Measurements from ENCODE around the gene CARMIL3.
"Not testable (repeated sequence)": the region's sequence is repeated elsewhere in the genome, so short reads cannot be mapped to it uniquely, and the experiment has no call there.

Gene CARMIL3, protein sequence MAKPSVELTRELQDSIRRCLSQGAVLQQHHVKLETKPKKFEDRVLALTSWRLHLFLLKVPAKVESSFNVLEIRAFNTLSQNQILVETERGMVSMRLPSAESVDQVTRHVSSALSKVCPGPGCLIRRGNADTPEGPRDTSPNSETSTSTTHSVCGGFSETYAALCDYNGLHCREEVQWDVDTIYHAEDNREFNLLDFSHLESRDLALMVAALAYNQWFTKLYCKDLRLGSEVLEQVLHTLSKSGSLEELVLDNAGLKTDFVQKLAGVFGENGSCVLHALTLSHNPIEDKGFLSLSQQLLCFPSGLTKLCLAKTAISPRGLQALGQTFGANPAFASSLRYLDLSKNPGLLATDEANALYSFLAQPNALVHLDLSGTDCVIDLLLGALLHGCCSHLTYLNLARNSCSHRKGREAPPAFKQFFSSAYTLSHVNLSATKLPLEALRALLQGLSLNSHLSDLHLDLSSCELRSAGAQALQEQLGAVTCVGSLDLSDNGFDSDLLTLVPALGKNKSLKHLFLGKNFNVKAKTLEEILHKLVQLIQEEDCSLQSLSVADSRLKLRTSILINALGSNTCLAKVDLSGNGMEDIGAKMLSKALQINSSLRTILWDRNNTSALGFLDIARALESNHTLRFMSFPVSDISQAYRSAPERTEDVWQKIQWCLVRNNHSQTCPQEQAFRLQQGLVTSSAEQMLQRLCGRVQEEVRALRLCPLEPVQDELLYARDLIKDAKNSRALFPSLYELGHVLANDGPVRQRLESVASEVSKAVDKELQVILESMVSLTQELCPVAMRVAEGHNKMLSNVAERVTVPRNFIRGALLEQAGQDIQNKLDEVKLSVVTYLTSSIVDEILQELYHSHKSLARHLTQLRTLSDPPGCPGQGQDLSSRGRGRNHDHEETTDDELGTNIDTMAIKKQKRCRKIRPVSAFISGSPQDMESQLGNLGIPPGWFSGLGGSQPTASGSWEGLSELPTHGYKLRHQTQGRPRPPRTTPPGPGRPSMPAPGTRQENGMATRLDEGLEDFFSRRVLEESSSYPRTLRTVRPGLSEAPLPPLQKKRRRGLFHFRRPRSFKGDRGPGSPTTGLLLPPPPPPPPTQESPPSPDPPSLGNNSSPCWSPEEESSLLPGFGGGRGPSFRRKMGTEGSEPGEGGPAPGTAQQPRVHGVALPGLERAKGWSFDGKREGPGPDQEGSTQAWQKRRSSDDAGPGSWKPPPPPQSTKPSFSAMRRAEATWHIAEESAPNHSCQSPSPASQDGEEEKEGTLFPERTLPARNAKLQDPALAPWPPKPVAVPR (N-terminal part only)

GRCh38 chr14:24051789-24052655 is at the start of gene CARMIL3:
TSS of gene CARMIL3 (plus strand) at chr14:24052009. CDS start at chr14:24052154, 145 bp downstream.
- in situ Hi-C loops (cut with MboI; ENCODE audit: low sequenced_read_pairs), result no loop called here

GRCh38 chr14:24006471-24006816 is 45.4 kb upstream of the CARMIL3 start:
- in situ Hi-C loops (cut with MboI; ENCODE audit: low sequenced_read_pairs), result not testable (repeated sequence)

GRCh38 chr14:24006817-24007652 is 44.8 kb upstream of the CARMIL3 start:
- in situ Hi-C loops (cut with MboI; ENCODE audit: low sequenced_read_pairs), result not testable (repeated sequence)

DNA sequence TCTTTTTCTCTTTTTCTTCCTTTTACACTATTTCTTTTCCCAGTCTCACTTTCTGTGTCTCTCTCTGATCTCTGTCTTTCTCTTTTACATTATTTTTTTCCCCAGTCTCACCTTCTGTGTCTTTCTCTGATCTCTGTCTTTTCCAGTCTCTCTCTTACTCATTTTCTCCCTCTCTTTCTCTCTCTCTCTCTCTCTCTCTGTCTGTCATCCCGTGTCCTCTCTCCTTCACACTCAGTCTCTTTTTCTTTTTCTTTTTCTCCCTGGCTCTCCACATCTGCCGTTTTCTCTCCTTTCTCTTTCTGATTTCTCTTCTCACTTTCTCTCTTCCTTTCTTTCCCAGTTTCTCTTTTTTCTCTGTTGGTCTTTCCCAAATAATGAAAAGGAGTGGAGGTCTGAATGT is 40.8 kb upstream of the CARMIL3 start:
- in situ Hi-C loops (cut with MboI; ENCODE audit: low sequenced_read_pairs), result no loop called here

DNA sequence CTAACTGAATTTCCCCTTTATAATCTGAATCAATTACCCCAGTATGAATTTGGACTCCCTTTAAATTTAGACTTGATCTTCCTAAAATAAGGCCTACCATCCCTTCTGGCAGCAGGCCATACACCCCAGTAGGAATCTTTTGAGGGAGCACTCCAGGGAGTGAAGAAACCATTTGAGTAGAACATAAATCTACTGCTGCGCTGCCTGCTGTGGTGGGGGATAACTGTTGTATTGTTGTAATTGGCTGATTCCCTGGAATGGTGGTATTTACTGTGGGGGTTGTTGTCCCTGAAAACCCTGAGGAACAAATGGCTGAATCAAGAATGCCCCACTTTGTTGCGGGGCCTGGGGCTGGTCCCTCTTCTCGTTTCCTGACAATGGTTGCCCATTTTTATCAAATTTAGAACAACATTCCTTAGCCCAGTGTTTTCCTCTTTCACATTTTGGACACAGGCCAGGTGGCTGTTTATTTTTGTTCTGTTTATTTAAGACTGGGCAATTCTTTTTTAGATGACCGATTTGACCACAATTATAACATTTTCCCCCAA is 39.0 kb upstream of the CARMIL3 start:
- in situ Hi-C loops (cut with MboI; ENCODE audit: low sequenced_read_pairs), result not testable (repeated sequence)

DNA sequence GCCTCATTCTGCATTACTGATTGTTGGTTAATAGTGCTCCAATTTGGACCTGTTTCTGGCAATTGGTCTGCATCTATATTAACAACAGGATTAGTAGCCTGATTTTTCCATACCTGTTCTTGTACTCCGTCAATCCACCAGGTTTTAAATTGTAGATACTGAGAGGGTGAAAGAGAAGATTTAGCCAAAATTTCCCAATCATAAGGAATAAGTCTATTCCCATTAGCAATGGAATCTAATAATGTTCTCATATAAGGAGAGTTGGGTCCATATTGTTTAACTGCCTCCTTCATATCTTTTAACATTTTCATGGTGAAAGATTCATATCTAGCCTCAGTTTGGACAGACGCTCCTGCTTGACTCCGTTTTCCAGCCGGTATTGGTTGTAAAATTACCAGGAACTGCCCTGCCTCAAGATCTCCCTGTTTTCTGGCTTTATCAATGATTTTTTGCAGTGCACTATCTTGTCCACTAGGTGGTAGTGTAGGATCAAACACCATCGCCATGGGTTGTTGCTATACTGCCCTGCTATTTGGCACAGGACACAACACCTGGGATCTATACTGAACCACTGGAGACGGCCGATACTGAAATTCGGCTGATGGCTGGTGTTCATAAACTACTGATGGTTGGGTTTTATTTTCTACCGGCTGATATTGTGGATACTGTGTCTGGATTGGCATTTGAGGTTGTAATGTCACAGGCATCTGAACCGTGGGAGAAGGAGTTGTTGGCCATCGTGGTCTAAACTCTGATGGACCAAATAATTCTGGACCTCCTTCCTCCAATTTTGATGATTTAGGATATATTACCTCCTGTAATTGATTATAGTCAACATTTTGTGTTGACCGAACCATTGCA is 37.9 kb upstream of the CARMIL3 start:
- in situ Hi-C loops (cut with MboI; ENCODE audit: low sequenced_read_pairs), result no loop called here

DNA sequence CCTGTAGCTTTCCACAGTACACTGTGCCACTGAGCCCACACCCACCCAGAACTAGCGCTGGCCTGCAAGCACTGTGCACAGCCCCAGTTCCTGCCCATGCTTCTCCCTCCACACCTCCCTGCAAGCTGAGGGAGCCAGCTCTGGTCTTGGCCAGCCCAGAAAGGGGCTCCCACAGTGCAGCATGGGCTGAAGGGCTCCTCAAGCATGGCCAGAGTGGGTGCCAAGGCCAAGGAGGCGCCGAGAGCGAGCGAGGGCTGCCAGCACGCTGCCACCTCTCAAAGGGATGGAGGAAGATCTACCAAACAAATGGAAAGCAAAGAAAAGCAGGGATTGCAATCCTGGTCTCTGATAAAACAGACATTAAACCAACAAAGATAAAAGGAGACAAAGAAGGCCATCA is 36.1 kb upstream of the CARMIL3 start:
- in situ Hi-C loops (cut with MboI; ENCODE audit: low sequenced_read_pairs), result not testable (repeated sequence)

DNA sequence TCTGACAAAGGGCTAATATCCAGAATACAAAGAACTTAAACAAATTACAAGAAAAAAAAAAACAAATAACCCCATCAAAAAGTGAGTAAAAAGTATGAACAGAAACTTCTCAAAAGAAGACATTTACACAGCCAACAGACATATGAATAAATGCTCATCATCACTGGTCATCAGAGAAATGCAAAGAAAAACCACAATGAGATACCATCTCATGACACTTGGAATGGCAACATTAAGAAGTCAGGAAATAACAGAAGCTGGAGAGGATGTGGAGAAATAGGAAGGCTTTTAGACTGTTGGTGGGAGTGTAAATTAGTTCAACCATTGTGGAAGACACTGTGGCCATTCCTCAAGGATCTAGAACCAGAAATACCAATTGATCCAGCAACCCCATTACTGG is 32.8 kb upstream of the CARMIL3 start:
- in situ Hi-C loops (cut with MboI; ENCODE audit: low sequenced_read_pairs), result not testable (repeated sequence)

- in situ Hi-C loops (cut with MboI; ENCODE audit: low sequenced_read_pairs), result not testable (repeated sequence)
Measured at GRCh38 chr14:24019944-24020343, 31.9 kb upstream of the CARMIL3 start.

DNA sequence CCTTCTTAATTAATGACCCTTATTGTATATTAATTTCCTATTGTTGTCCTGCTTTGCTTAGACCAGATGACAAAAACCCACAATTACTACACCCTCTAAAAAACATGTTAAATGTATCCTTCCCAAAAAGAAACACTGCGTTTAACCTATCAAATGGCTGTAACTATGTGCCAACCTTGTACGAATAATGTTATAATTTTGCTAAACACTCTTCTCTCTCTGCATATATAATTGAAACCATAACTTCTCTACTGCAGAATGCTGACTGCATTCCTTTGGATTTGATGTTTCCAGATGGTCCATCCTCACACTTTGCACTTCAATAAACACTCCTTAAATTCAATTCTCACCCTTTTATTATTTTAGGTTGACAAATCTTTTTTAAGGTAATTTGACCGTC is 31.3 kb upstream of the CARMIL3 start:
- in situ Hi-C loops (cut with MboI; ENCODE audit: low sequenced_read_pairs), result not testable (repeated sequence)

DNA sequence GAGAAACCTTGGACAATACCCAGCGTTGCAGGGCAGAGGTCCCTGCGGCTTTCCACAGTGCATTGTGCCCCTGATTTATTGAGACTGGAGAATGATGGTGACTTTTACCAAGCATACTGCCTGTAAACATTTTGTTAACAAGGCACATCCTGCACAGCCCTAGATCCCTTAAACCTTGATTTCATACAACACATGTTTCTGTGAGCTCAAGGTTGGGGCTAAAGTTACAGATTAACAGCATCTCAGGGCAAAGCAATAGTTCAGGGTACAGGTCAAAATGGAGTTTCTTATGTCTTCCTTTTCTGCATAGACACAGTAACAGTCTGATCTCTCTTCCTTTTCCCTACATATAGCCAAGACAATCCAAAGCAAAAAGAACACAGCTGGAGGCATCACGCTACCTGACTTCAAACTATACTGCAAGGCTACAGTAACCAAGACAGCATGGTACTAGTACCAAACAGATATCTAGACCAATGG is 26.8 kb upstream of the CARMIL3 start:
- in situ Hi-C loops (cut with MboI; ENCODE audit: low sequenced_read_pairs), result not testable (repeated sequence)

GRCh38 chr14:24029687-24030086 is 22.1 kb upstream of the CARMIL3 start:
- in situ Hi-C loops (cut with MboI; ENCODE audit: low sequenced_read_pairs), result not testable (repeated sequence)

- in situ Hi-C loops (cut with MboI; ENCODE audit: low sequenced_read_pairs), result not testable (repeated sequence)
Measured at GRCh38 chr14:24031331-24031730, 20.5 kb upstream of the CARMIL3 start.

- in situ Hi-C loops (cut with MboI; ENCODE audit: low sequenced_read_pairs), result no loop called here
Measured at GRCh38 chr14:24032727-24033418, 18.9 kb upstream of the CARMIL3 start.

DNA sequence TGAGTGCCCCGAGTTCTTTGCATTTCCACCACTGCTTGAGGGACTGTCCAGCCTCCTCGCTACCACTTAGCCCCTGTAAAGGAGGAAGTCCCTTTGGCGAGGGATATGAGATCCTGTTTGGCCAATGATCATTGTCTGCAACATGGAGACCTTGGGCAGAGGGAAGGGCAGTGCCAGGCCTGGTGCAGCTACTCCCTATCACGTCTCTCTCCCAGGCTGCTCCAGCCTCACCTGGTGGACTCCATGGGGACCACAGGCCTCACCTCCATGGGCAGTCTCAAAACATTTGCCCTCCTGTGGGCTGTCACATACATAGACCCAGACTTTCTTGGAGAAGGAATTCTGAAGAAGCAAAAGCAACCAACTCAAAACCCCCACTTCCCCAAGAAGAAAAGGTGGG is 16.0 kb upstream of the CARMIL3 start:
- in situ Hi-C loops (cut with MboI; ENCODE audit: low sequenced_read_pairs), result not testable (repeated sequence)

- in situ Hi-C loops (cut with MboI; ENCODE audit: low sequenced_read_pairs), result no loop called here
Measured at GRCh38 chr14:24036169-24036962, 15.4 kb upstream of the CARMIL3 start.
